PC-9 (cell line): ENCODE measurements around the gene DENND2A.

ENCODE experiments used
- EZH2 ChIP-seq: fragments of 200-600 bp; sonication (generic); IDR thresholded peaks from 2 replicates; pipeline ENCODE4 v1.8.0; 2017; ENCODE audit warnings: antibody characterized with exemption, low read depth
- TF ChIP-seq, protein P1 (sequence below): fragments of 200-600 bp; sonication (generic); conservative IDR thresholded peaks from 2 replicates; pipeline ENCODE4 v1.6.1; 2017; ENCODE audit warnings: mixed run types, antibody characterized with exemption, mild to moderate bottlenecking, moderate library complexity

DNA sequence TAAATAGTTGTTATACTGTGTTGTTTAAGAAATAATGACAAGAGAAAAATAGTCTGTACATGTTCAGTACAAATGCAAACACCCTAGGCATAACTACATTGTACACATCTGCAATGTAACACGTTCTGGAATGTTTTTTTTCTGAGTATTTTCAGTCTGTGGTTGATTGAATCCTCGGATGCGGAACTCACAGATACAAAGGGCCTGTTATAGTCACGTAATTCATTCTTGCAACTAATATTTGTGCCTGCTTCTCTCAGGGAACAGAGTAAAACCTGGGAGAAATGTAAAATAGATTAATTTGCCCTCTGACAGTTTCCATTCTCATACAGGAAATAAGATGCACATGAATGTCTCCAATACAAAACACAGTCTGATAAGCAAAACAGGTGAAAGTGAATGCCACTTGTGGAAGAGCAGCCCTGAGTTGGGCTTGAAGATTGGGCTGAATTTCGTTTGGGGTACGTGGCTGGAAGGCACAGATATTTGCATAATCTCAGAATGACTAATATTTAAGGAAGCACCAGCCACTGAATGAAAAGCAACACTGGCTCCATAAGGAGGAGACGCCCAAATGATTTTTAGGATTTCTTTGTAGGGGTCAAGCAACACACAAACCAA lies 19.1 kb downstream of the DENND2A start:
- TF ChIP-seq, protein P1, sequence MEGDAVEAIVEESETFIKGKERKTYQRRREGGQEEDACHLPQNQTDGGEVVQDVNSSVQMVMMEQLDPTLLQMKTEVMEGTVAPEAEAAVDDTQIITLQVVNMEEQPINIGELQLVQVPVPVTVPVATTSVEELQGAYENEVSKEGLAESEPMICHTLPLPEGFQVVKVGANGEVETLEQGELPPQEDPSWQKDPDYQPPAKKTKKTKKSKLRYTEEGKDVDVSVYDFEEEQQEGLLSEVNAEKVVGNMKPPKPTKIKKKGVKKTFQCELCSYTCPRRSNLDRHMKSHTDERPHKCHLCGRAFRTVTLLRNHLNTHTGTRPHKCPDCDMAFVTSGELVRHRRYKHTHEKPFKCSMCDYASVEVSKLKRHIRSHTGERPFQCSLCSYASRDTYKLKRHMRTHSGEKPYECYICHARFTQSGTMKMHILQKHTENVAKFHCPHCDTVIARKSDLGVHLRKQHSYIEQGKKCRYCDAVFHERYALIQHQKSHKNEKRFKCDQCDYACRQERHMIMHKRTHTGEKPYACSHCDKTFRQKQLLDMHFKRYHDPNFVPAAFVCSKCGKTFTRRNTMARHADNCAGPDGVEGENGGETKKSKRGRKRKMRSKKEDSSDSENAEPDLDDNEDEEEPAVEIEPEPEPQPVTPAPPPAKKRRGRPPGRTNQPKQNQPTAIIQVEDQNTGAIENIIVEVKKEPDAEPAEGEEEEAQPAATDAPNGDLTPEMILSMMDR, result no peak
- TF ChIP-seq EZH2, result no peak
